Measurements from ENCODE around the gene DDA1.
A peak's percentile ranks its signal among the peaks of the same experiment; 100 is the strongest.

Gene DDA1

DNA sequence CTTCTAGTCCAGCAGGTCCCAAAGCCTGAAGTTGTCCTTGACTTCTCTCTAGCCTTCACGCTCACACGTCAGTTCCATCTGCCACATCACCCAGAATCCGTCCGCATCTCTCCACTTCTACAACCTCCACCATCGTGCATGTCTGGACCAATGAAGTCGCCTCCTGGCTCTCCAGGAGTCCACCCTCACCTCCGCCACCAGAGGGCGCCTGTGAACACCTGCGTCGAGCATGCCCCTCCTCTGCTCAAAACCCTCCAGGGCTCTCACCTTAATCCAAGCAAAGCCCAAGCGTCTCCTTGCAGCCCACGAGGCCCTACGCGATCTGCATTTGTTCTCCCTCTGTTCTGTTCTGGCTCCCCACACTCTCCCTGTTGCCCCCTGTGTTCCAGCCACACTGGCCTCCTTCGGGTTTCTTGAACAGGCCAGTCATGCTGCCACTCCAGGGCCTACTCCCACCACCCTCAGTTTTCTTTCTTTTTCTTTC is 48.5 kb upstream of the DDA1 start (continued):
- TF ChIP-seq ZNF768 (tag by site-specific recombination; IDR thresholded peaks at IDR 0.05) = no peak
- no peak for TF ChIP-seq ZNF157 (tag by site-specific recombination; IDR thresholded peaks at IDR 0.05)
- TF ChIP-seq ZBTB7A (tag by site-specific recombination; IDR thresholded peaks at IDR 0.05; ENCODE audit: low read depth) = no peak
- TF ChIP-seq, protein P1, sequence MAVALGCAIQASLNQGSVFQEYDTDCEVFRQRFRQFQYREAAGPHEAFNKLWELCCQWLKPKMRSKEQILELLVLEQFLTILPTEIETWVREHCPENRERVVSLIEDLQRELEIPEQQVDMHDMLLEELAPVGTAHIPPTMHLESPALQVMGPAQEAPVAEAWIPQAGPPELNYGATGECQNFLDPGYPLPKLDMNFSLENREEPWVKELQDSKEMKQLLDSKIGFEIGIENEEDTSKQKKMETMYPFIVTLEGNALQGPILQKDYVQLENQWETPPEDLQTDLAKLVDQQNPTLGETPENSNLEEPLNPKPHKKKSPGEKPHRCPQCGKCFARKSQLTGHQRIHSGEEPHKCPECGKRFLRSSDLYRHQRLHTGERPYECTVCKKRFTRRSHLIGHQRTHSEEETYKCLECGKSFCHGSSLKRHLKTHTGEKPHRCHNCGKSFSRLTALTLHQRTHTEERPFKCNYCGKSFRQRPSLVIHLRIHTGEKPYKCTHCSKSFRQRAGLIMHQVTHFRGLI (tag by site-specific recombination; IDR thresholded peaks at IDR 0.05) = peak; percentile 24; the same call in 1 of the 2 replicates
- TF ChIP-seq, protein P2, sequence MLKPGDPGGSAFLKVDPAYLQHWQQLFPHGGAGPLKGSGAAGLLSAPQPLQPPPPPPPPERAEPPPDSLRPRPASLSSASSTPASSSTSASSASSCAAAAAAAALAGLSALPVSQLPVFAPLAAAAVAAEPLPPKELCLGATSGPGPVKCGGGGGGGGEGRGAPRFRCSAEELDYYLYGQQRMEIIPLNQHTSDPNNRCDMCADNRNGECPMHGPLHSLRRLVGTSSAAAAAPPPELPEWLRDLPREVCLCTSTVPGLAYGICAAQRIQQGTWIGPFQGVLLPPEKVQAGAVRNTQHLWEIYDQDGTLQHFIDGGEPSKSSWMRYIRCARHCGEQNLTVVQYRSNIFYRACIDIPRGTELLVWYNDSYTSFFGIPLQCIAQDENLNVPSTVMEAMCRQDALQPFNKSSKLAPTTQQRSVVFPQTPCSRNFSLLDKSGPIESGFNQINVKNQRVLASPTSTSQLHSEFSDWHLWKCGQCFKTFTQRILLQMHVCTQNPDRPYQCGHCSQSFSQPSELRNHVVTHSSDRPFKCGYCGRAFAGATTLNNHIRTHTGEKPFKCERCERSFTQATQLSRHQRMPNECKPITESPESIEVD (tag by site-specific recombination; IDR thresholded peaks at IDR 0.05) = no peak
- no peak for TF ChIP-seq ZNF132 (tag by site-specific recombination; IDR thresholded peaks at IDR 0.05; ENCODE audit: borderline replicate concordance)
- TF ChIP-seq, protein P3, sequence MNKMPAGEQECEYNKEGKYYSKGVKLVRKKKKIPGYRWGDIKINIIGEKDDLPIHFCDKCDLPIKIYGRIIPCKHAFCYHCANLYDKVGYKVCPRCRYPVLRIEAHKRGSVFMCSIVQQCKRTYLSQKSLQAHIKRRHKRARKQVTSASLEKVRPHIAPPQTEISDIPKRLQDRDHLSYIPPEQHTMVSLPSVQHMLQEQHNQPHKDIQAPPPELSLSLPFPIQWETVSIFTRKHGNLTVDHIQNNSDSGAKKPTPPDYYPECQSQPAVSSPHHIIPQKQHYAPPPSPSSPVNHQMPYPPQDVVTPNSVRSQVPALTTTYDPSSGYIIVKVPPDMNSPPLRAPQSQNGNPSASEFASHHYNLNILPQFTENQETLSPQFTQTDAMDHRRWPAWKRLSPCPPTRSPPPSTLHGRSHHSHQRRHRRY (tag by site-specific recombination; IDR thresholded peaks at IDR 0.05) = no peak
- TF ChIP-seq ZBTB17 (tag by site-specific recombination; IDR thresholded peaks at IDR 0.05) = peak; percentile 79
- TF ChIP-seq KLF10 (tag by site-specific recombination; IDR thresholded peaks at IDR 0.05) = no peak
- peak; percentile 69 for TF ChIP-seq ZNF366 (tag by site-specific recombination; conservative IDR thresholded peaks at IDR 0.05)
- TF ChIP-seq BCL11A (tag by site-specific recombination; IDR thresholded peaks at IDR 0.05; ENCODE audit: low read depth) = no peak
- no peak for TF ChIP-seq HOXC10 (CRISPR knock-in tag; IDR thresholded peaks at IDR 0.05)
- TF ChIP-seq ZNF560 (tag by site-specific recombination; IDR thresholded peaks at IDR 0.05; ENCODE audit: borderline replicate concordance) = no peak
- no peak for TF ChIP-seq ZNF423 (tag by site-specific recombination; IDR thresholded peaks at IDR 0.05)
- TF ChIP-seq ZNF19 (tag by site-specific recombination; IDR thresholded peaks at IDR 0.05; ENCODE audit: low read depth) = no peak
- no peak for TF ChIP-seq ZNF785 (tag by site-specific recombination; IDR thresholded peaks at IDR 0.05)
- TF ChIP-seq ZNF837 (tag by site-specific recombination; IDR thresholded peaks at IDR 0.05) = no peak
- peak; percentile 68 for TF ChIP-seq GLIS1 (tag by site-specific recombination; IDR thresholded peaks at IDR 0.05)
- TF ChIP-seq ZNF776 (tag by site-specific recombination; IDR thresholded peaks at IDR 0.05; ENCODE audit: borderline replicate concordance) = no peak
- TF ChIP-seq REPIN1 (tag by site-specific recombination; IDR thresholded peaks at IDR 0.05; ENCODE audit: low read depth) = no peak
- no peak for TF ChIP-seq GLI2 (tag by site-specific recombination; IDR thresholded peaks at IDR 0.05; ENCODE audit: borderline replicate concordance, low read depth)
- no peak for TF ChIP-seq ZNF10 (tag by site-specific recombination; IDR thresholded peaks at IDR 0.05)
- TF ChIP-seq ZBTB20 (tag by site-specific recombination; IDR thresholded peaks at IDR 0.05) = peak; percentile 35; the same call in 1 of the 2 replicates
- TF ChIP-seq KLF7 (tag by site-specific recombination; IDR thresholded peaks at IDR 0.05; ENCODE audit: borderline replicate concordance) = no peak
- TF ChIP-seq, protein P4, sequence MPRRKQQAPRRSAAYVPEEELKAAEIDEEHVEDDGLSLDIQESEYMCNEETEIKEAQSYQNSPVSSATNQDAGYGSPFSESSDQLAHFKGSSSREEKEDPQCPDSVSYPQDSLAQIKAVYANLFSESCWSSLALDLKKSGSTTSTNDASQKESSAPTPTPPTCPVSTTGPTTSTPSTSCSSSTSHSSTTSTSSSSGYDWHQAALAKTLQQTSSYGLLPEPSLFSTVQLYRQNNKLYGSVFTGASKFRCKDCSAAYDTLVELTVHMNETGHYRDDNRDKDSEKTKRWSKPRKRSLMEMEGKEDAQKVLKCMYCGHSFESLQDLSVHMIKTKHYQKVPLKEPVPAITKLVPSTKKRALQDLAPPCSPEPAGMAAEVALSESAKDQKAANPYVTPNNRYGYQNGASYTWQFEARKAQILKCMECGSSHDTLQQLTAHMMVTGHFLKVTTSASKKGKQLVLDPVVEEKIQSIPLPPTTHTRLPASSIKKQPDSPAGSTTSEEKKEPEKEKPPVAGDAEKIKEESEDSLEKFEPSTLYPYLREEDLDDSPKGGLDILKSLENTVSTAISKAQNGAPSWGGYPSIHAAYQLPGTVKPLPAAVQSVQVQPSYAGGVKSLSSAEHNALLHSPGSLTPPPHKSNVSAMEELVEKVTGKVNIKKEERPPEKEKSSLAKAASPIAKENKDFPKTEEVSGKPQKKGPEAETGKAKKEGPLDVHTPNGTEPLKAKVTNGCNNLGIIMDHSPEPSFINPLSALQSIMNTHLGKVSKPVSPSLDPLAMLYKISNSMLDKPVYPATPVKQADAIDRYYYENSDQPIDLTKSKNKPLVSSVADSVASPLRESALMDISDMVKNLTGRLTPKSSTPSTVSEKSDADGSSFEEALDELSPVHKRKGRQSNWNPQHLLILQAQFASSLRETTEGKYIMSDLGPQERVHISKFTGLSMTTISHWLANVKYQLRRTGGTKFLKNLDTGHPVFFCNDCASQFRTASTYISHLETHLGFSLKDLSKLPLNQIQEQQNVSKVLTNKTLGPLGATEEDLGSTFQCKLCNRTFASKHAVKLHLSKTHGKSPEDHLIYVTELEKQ (tag by site-specific recombination; IDR thresholded peaks at IDR 0.05; ENCODE audit: borderline replicate concordance) = no peak
- TF ChIP-seq, protein P5, sequence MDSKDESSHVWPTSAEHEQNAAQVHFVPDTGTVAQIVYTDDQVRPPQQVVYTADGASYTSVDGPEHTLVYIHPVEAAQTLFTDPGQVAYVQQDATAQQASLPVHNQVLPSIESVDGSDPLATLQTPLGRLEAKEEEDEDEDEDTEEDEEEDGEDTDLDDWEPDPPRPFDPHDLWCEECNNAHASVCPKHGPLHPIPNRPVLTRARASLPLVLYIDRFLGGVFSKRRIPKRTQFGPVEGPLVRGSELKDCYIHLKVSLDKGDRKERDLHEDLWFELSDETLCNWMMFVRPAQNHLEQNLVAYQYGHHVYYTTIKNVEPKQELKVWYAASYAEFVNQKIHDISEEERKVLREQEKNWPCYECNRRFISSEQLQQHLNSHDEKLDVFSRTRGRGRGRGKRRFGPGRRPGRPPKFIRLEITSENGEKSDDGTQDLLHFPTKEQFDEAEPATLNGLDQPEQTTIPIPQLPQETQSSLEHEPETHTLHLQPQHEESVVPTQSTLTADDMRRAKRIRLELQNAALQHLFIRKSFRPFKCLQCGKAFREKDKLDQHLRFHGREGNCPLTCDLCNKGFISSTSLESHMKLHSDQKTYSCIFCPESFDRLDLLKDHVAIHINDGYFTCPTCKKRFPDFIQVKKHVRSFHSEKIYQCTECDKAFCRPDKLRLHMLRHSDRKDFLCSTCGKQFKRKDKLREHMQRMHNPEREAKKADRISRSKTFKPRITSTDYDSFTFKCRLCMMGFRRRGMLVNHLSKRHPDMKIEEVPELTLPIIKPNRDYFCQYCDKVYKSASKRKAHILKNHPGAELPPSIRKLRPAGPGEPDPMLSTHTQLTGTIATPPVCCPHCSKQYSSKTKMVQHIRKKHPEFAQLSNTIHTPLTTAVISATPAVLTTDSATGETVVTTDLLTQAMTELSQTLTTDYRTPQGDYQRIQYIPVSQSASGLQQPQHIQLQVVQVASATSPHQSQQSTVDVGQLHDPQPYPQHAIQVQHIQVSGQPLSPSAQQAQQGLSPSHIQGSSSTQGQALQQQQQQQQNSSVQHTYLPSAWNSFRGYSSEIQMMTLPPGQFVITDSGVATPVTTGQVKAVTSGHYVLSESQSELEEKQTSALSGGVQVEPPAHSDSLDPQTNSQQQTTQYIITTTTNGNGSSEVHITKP (tag by site-specific recombination; IDR thresholded peaks at IDR 0.05) = no peak
- no peak for TF ChIP-seq SALL2 (tag by site-specific recombination; IDR thresholded peaks at IDR 0.05; ENCODE audit: borderline replicate concordance)
- no peak for TF ChIP-seq ZNF239 (tag by site-specific recombination; IDR thresholded peaks at IDR 0.05)

Data from HEK293 (cell line).